ENCODE measurements around the gene MAP2K3.
"Not testable (repeated sequence)": the region's sequence is repeated elsewhere in the genome, so short reads cannot be mapped to it uniquely, and the experiment has no call there.

The MAP2K3 gene

GRCh38 chr17:21313320-21313719, 28.8 kb downstream of the MAP2K3 start:
- H3K36me3 ChIP-seq (replicated peaks) = peaks cover 21% of the 10 kb centered on the region
- TF ChIP-seq, protein P1, sequence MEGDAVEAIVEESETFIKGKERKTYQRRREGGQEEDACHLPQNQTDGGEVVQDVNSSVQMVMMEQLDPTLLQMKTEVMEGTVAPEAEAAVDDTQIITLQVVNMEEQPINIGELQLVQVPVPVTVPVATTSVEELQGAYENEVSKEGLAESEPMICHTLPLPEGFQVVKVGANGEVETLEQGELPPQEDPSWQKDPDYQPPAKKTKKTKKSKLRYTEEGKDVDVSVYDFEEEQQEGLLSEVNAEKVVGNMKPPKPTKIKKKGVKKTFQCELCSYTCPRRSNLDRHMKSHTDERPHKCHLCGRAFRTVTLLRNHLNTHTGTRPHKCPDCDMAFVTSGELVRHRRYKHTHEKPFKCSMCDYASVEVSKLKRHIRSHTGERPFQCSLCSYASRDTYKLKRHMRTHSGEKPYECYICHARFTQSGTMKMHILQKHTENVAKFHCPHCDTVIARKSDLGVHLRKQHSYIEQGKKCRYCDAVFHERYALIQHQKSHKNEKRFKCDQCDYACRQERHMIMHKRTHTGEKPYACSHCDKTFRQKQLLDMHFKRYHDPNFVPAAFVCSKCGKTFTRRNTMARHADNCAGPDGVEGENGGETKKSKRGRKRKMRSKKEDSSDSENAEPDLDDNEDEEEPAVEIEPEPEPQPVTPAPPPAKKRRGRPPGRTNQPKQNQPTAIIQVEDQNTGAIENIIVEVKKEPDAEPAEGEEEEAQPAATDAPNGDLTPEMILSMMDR (IDR thresholded peaks at IDR 0.05; ENCODE audit: low read depth, low read length, missing control alignments) = no peak
- no peak overlapping the region for H3K27ac ChIP-seq
- no peak for DNase-seq
- H3K27me3 ChIP-seq (replicated peaks) = no peaks in the 10 kb centered on the region
- in situ Hi-C loops (cut with HindIII; ENCODE audit: low pct_ligation_motif_present, low sequenced_read_pairs) = no loop called here
- H3K4me3 ChIP-seq (ENCODE audit: low read depth, low read length) = no peak overlapping the region

DNA sequence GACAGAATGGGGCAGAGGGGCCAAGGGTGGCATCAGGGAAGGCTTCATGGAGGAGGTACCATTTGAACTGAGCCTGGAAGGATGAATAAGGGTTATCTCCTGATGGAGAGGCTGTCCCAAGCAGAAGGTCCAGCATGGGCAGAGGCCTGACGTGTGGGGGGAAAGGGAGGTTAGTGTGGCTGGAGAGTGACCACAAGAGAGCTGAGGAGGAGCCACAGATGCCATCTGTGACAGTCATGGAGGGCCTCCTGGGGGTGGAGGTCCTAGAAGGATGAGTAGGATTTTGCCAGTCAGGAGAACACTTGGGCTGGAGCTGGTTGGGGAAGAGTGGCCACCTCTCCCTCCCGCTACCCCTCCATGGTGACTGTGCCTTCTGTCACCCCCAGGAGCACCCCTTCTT, 29.2 kb downstream of the MAP2K3 start:
- peaks cover 18% of the 10 kb centered on the region for H3K36me3 ChIP-seq (replicated peaks)
- DNase-seq; H3K4me3 ChIP-seq (ENCODE audit: low read depth, low read length); in situ Hi-C loops (cut with HindIII; ENCODE audit: low pct_ligation_motif_present, low sequenced_read_pairs); H3K27ac ChIP-seq; H3K27me3 ChIP-seq (replicated peaks): not testable (repeated sequence)

GRCh38 chr17:21314261-21314664, 29.8 kb downstream of the MAP2K3 start:
- H3K36me3 ChIP-seq (replicated peaks) = peaks cover 13% of the 10 kb centered on the region
- H3K4me3 ChIP-seq (ENCODE audit: low read depth, low read length); H3K27ac ChIP-seq; H3K27me3 ChIP-seq (replicated peaks); in situ Hi-C loops (cut with HindIII; ENCODE audit: low pct_ligation_motif_present, low sequenced_read_pairs); DNase-seq: not testable (repeated sequence)

DNA sequence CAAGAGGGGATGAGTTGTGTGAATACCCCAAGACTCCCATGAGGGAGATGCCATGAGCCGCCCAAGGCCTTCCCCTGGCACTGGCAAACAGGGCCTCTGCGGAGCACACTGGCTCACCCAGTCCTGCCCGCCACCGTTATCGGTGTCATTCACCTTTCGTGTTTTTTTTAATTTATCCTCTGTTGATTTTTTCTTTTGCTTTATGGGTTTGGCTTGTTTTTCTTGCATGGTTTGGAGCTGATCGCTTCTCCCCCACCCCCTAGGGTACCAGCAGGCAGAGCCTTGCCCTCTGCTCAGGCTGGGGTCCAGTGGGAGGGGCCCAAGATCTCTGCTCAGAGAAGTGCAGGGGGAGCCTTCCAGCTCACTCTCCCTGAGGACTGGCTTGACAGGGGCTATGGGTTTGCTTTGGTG, 30.2 kb downstream of the MAP2K3 start:
- H3K27me3 ChIP-seq (replicated peaks); DNase-seq; in situ Hi-C loops (cut with HindIII; ENCODE audit: low pct_ligation_motif_present, low sequenced_read_pairs); H3K4me3 ChIP-seq (ENCODE audit: low read depth, low read length); H3K27ac ChIP-seq: not testable (repeated sequence)
- H3K36me3 ChIP-seq (replicated peaks) = peaks cover 11% of the 10 kb centered on the region

GRCh38 chr17:21315246-21316000, 30.9 kb downstream of the MAP2K3 start:
- peaks cover 10% of the 10 kb centered on the region for H3K36me3 ChIP-seq (replicated peaks)
- H3K27me3 ChIP-seq (replicated peaks); H3K4me3 ChIP-seq (ENCODE audit: low read depth, low read length); in situ Hi-C loops (cut with HindIII; ENCODE audit: low pct_ligation_motif_present, low sequenced_read_pairs); H3K27ac ChIP-seq; DNase-seq: not testable (repeated sequence)

DNA sequence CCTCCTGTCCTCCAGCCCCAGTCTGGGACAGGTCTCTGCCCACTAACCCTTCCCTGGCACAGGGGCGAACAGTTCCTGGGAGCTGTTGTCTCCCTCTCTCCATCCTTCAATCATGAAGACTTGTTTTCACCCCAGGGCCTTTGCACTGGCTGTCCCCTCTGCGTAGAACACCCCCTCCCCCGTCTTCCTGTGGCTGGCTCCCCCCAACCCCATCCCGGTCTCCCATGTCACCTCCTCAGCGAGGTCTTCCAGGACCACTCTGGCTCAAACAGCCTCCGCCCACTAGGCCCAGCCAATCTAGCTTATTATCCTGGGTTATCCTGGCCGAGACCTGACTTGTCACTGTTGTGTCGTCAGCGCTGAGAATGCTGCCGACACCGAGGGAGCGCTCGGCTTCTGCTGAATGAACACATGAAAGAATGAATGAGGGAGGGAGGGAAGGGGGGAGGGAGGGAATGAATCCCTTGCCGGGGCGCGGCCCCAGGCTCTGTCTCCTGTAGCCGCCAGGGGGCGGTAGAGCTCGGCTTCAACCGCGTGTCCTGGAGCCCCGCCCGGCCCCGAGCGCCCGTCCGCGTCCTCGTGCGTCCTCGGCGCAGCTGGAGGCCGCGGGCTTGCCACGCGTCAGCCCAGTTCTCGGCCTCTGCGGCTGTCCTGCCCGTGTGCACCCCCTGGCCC, 31.8 kb downstream of the MAP2K3 start:
- H3K27ac ChIP-seq; in situ Hi-C loops (cut with HindIII; ENCODE audit: low pct_ligation_motif_present, low sequenced_read_pairs); DNase-seq; H3K4me3 ChIP-seq (ENCODE audit: low read depth, low read length); H3K27me3 ChIP-seq (replicated peaks): not testable (repeated sequence)
- H3K36me3 ChIP-seq (replicated peaks) = peaks cover 10% of the 10 kb centered on the region

- DNase-seq; H3K27me3 ChIP-seq (replicated peaks); H3K4me3 ChIP-seq (ENCODE audit: low read depth, low read length); H3K27ac ChIP-seq; in situ Hi-C loops (cut with HindIII; ENCODE audit: low pct_ligation_motif_present, low sequenced_read_pairs); H3K36me3 ChIP-seq (replicated peaks): not testable (repeated sequence)
These were observed 32.5 kb downstream of the MAP2K3 start for GRCh38 chr17:21316887-21317500.

DNA sequence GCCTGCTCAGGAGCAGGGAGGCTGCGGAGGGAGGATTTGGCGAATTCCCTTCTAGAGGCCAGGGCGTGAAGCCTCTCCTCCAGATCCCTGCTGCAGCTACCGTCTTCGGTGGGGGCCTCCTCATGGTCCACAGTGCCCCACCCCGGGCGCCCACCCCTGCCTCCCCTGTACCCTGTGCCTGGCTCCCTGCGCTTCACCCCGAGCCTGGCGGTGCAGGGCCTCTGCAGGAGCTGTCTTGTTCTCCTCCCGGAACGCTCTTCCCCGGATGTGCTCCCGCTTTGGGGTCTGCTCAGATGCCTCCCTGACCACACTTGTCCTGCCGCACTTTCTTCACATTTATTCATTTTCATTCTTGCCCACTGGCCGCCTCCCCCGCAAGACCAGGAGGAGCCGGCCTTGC, 33.3 kb downstream of the MAP2K3 start:
- H3K27me3 ChIP-seq (replicated peaks); DNase-seq; H3K36me3 ChIP-seq (replicated peaks); in situ Hi-C loops (cut with HindIII; ENCODE audit: low pct_ligation_motif_present, low sequenced_read_pairs); H3K27ac ChIP-seq; H3K4me3 ChIP-seq (ENCODE audit: low read depth, low read length): not testable (repeated sequence)

DNA sequence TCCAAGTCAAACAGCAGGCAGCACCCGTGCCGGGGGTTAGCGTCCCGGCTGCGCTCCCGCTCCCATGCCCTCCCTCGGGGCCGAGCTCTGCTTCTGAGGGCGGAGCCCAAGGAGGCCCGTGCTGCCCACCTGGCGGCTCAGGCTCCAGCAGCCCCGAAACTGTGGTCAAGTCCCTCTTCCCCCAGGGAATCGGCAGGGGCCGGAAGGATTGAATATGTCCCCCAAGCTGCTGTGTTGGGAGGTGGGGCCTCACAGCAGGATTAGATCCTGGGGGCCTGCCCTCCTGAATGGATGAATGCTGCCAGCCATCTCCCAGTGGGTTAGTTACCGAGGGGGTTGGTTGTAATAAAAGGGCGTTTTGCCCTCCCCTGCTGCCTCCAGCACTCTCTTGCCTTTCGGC, 33.9 kb downstream of the MAP2K3 start:
- TF ChIP-seq, protein P1 (IDR thresholded peaks at IDR 0.05; ENCODE audit: low read depth, low read length, missing control alignments) = no peak
- H3K4me3 ChIP-seq (ENCODE audit: low read depth, low read length) = no peak overlapping the region
- no peak overlapping the region for H3K27ac ChIP-seq
- no peaks in the 10 kb centered on the region for H3K27me3 ChIP-seq (replicated peaks)
- DNase-seq = no peak
- H3K36me3 ChIP-seq (replicated peaks) = peaks cover 8% of the 10 kb centered on the region
- in situ Hi-C loops (cut with HindIII; ENCODE audit: low pct_ligation_motif_present, low sequenced_read_pairs) = no loop called here

DNA sequence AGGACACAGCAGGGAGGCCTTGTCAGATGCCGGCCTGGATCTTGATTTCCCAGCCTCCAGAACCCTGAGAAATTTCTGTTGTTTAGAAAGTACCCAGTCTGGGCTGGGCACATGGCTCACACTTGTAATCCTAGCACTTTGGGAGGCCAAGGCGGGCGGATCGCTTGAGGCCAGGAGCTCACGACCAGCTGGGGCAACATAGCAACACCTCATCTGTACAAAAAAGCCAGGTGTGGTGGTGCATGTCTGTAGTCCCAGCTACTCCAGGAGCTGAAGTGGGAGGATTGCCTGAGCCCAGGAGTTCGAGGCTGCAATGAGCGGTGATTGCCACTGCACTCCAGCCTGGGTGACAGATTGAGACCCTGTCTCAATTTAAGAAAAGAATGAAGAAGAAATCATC, 34.3 kb downstream of the MAP2K3 start:
- H3K27me3 ChIP-seq (replicated peaks); H3K27ac ChIP-seq; H3K36me3 ChIP-seq (replicated peaks); H3K4me3 ChIP-seq (ENCODE audit: low read depth, low read length); in situ Hi-C loops (cut with HindIII; ENCODE audit: low pct_ligation_motif_present, low sequenced_read_pairs); DNase-seq: not testable (repeated sequence)

GRCh38 chr17:21319256-21319655, 34.7 kb downstream of the MAP2K3 start:
- H3K27ac ChIP-seq; DNase-seq; H3K27me3 ChIP-seq (replicated peaks); in situ Hi-C loops (cut with HindIII; ENCODE audit: low pct_ligation_motif_present, low sequenced_read_pairs); H3K36me3 ChIP-seq (replicated peaks); H3K4me3 ChIP-seq (ENCODE audit: low read depth, low read length): not testable (repeated sequence)

GRCh38 chr17:21319686-21320375, 35.3 kb downstream of the MAP2K3 start:
- in situ Hi-C loops (cut with HindIII; ENCODE audit: low pct_ligation_motif_present, low sequenced_read_pairs); H3K27me3 ChIP-seq (replicated peaks); H3K4me3 ChIP-seq (ENCODE audit: low read depth, low read length); H3K27ac ChIP-seq; DNase-seq; H3K36me3 ChIP-seq (replicated peaks): not testable (repeated sequence)
